Measurements from ENCODE around the gene WASHC2A.
"Not testable (repeated sequence)": the region's sequence is repeated elsewhere in the genome, so short reads cannot be mapped to it uniquely, and the experiment has no call there.

GRCh38 chr10:50108999-50109698, 41.4 kb downstream of the WASHC2A start:
- not testable (repeated sequence) for TF ChIP-seq CTCF, POLR2A (IDR thresholded peaks at IDR 0.05)
